Erythroblast (primary cell): ENCODE data around the gene LRRC56.

Source experiments
- DNase-seq, 2 experiments: peaks; one replicate each; lab custom pipeline; 2025; lab: John Stamatoyannopoulos, UW
- GATA1 ChIP-seq: IDR thresholded peaks from 2 replicates; pipeline ENCODE4 v1.6.1; 2011; ENCODE audit warnings: low read depth, mild to moderate bottlenecking, control low read depth, low read length, moderate library complexity
- POLR2A ChIP-seq: IDR thresholded peaks from 2 replicates; pipeline ENCODE4 v1.6.1; 2011; ENCODE audit warnings: mild to moderate bottlenecking, low read length

Gene LRRC56

GRCh38 chr11:579830-580601 is 42.7 kb downstream of the LRRC56 start:
- TF ChIP-seq POLR2A = no peak
- DNase-seq = no peak

GRCh38 chr11:581342-581741 is 44.0 kb downstream of the LRRC56 start:
- DNase-seq = no peak
- no peak for TF ChIP-seq GATA1
- TF ChIP-seq POLR2A = no peak

- no peak for DNase-seq
- no peak for TF ChIP-seq POLR2A
- TF ChIP-seq GATA1 = no peak
Measured at GRCh38 chr11:581752-582151, 44.4 kb downstream of the LRRC56 start.

- no peak for DNase-seq
- TF ChIP-seq GATA1 (no peak), POLR2A (no peak)
Measured at GRCh38 chr11:584287-584686, 47.0 kb downstream of the LRRC56 start.

GRCh38 chr11:586376-587316 is 49.3 kb downstream of the LRRC56 start:
- TF ChIP-seq GATA1 (no peak), POLR2A (no peak)
- no peak for DNase-seq

GRCh38 chr11:587546-587945 is 50.2 kb downstream of the LRRC56 start:
- TF ChIP-seq GATA1 = no peak
- TF ChIP-seq POLR2A = no peak
- no peak for DNase-seq

- TF ChIP-seq POLR2A (no peak), GATA1 (no peak)
Measured at GRCh38 chr11:587978-588380, 50.7 kb downstream of the LRRC56 start.

GRCh38 chr11:589798-590197 is 52.5 kb downstream of the LRRC56 start:
- DNase-seq = no peak
- no peak for TF ChIP-seq GATA1

More at GRCh38 chr11:587978-588380, 50.7 kb downstream of the LRRC56 start:
- peak in 1 of 2 experiments; percentile 31 for DNase-seq

GRCh38 chr11:590997-591396 is 53.7 kb downstream of the LRRC56 start:
- DNase-seq = no peak
- TF ChIP-seq GATA1 (no peak), POLR2A (no peak)

- DNase-seq = no peak
- no peak for TF ChIP-seq POLR2A
- no peak for TF ChIP-seq GATA1
Measured at GRCh38 chr11:592501-592900, 55.2 kb downstream of the LRRC56 start.

- no peak for DNase-seq
- TF ChIP-seq POLR2A = no peak
- no peak for TF ChIP-seq GATA1
Measured at GRCh38 chr11:592918-593317, 55.6 kb downstream of the LRRC56 start.

- DNase-seq = no peak
- no peak for TF ChIP-seq GATA1
- TF ChIP-seq POLR2A = no peak
Measured at GRCh38 chr11:593347-593746, 56.0 kb downstream of the LRRC56 start.

GRCh38 chr11:595400-595799 is 58.1 kb downstream of the LRRC56 start:
- no peak for DNase-seq
- TF ChIP-seq GATA1 (no peak), POLR2A (no peak)

- TF ChIP-seq POLR2A (no peak), GATA1 (no peak)
- no peak for DNase-seq
Measured at GRCh38 chr11:596374-596773, 59.0 kb downstream of the LRRC56 start.

GRCh38 chr11:597166-597725 is 59.9 kb downstream of the LRRC56 start:
- DNase-seq = no peak
- TF ChIP-seq GATA1 = no peak
- TF ChIP-seq POLR2A = no peak
